LHCN-M2 (cell line): ENCODE results near the gene RIPOR2. TPM values are rescaled to one million over a fixed set of nuclear protein-coding genes. Genes with fewer than 3 reads are reported as not detected.
"Not testable (repeated sequence)": the region's sequence is repeated elsewhere in the genome, so short reads cannot be mapped to it uniquely, and the experiment has no call there.

Experiments used
- DNase-seq: peaks from one replicate; pipeline ENCODE4 v3.0.0-alpha.2; 2012; ENCODE audit warnings: low read depth
- total RNA-seq: library from RNA; depleted of rRNA; stranded (reverse); fragments of >200 nt; gene quantifications from 2 replicates; pipeline ENCODE4 v1.2.3, GENCODE V29; 2014

Gene RIPOR2
- total RNA-seq, 1 experiment from 2014 or later = 1.7 TPM

DNA sequence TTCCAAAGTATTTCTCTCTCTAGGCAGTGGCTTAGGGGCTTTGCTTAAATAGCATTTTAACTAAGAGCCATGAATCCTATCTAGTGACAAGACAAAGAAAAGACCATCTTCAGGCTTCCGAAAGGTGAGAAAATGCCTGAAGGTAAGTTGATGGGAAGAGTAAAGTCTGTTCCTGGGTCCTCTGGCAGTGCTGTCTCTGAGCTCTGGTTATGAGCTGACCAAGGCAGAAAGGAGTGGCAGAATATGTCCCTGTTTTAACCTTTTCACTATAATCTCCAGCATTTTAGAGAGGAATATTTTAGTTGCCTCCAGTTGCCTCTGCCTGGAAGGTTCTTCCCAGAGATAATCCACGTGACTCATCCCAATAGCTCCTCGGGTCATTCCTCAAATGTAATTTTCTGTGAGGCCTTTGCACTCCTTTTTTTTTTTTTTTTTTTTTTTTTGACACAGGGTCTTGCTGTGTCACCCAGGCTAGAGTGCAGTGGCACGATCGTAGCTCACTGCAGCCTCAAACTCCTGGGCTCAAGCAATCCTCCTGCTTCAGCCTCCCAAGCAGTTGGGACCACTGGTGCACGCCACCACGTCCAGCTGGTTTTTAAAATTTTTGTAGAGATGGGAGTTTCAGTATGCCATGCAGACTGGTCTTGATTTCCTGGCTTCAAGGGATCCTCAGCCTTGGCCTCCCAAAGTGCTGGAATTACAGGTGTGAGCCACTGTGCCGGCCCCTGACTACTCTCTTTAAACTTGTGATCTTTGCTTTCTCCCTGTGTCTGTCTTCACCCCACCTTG is 133.3 kb downstream of the RIPOR2 start:
- DNase-seq = peak; percentile 47

DNA sequence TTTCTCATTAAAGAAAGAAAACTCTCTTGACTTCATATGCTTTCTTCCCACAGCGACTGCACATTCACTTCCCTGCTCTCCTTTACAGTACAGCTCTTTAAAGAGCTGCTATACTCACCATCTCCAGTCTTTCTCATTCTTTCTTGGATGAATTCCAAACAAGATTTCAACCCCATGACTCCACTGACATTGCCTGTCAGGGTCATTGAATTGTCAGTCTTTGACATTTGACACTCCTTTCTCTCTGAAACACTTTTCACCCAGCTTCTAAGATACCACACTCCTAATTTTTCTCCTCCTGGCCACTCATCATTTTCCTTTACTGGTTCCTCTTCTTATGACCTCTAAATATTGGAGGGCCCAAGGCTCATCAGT is 136.2 kb downstream of the RIPOR2 start:
- peak; percentile 20 for DNase-seq

- no peak for DNase-seq
Measured at GRCh38 chr6:24798740-24799540, 136.8 kb downstream of the RIPOR2 start, which contains the start of gene ARMH2. Gene ARMH2, minus strand, starts transcription at chr6:24798917. Its CDS starts 60 bp downstream, at chr6:24798857.

- DNase-seq = no peak
Measured at GRCh38 chr6:24797596-24798216, 138.1 kb downstream of the RIPOR2 start.

DNA sequence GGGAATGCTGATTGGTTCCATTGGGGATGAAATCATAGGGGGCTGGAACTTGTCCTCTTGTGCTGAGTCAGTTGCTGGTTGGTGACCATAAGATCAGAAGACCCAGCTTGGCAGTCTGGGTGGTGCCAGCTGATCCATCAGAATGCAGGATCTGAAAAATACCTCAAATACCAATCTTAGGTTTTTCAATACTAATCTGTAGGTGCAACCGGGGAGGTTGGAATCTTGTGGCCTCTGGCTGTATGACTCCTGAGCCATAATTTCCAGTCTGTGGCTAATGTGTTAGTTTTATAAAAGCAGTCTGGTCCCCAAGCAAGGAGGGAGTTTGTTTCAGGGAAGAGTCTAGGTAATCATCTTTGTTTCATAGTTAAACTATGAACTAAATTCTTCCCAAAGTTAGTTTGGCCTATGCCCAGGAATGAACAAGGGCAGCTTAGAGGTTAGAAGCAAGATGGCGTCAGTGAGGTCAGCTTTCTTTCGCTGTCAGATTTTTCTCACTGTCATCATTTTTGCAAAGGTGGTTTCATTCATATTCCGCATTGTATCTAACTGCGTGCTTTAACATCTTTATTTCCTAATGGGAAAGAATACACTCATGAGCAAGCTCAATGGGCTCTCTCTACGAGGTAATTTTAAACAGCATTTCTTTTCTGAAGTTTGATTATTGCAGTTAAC is 139.0 kb downstream of the RIPOR2 start:
- no peak for DNase-seq

GRCh38 chr6:24795106-24795505 is 140.7 kb downstream of the RIPOR2 start:
- DNase-seq = no peak

GRCh38 chr6:24788031-24788665 is 147.6 kb downstream of the RIPOR2 start:
- no peak for DNase-seq

DNA sequence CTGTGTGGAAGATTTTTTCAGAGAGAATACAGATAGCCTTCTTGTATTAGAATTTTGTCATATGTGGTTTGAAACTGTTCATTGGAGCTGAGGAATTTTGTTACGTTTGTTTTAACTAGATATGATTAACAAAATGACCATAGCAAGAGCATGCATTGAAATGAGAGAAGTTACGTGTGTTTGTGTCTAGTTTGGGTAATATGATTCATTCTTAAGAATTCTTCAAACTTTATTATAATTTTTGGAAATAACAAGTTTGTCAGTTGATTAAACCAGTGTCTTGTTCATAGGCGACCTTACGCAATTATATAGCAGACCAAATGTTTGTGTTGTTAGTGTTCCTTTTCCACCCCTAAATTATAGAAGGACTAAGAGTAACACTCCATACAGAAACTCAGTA is 155.6 kb downstream of the RIPOR2 start:
- no peak for DNase-seq

DNA sequence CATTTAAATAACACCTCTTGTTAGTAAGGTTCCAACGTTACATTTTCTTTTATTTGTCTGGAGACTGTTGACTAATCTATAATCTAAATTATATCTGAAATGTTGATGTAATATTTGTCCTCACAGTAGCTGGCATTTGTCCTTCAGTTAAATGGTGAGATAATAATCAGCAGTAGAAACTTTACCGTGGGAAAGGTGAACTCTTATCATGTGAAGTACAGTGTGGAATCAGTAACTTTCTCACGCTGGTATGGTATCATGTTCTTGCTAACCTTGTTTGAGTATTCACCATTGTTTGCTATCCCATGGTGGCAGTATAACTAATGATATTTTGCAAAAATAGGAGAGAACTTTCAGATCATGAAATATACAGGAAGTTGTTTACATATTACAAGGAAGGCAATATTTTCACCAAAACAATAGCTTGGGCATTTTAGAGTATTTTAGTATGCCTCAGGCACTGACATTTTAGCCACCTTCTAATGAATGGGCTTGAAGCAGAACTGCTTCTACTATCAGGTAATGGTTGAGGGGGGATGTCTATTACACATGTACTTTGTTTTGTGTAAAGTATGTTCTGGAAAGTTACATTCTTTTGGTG is 156.2 kb downstream of the RIPOR2 start:
- no peak for DNase-seq

GRCh38 chr6:24778878-24779277 is 156.9 kb downstream of the RIPOR2 start:
- DNase-seq = no peak

- no peak for DNase-seq
Measured at GRCh38 chr6:24778121-24778520, 157.6 kb downstream of the RIPOR2 start.

DNA sequence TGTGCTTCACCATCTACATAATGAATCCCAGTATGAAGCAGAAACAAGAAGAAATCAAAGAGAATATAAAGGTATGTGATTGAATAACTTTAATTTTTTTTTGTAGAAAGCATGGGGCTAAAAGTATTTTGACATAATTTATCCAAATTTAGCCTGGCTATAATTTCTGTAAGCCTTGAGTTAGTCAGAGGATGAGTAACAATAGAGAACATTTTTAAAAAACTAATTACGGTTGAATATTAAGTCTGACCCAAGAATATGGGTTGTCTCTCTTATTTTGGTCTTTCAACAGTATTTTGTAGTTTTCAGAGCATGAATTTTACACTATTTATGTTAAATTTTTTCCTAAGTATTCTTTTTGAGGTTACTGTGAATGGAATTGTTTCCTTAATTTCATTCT is 158.5 kb downstream of the RIPOR2 start:
- DNase-seq = no peak

DNA sequence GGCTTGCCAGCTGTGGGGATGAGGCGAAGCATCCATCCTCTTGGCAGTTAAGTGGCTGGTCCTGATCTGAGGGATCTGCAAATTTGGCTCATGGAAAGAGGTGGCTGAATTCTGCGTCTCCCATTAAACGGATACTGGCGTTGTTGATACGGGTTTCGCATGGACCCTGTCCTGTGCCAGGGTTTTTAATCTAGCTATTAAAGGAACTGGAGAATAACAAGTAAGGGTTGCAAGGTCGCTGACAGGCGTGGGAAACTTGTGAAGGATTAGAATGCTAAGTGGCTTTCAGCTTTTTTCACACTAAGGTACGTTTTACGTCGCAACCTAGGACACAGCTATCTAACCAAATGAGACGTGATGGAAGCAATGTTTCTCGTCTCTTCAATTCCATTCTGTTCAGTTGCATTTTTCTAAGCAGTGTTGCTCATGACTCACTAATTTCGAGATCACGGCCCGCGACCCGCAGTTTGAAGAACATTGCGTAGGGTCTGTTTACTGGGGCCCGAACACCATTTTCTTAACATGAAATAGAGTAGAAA is 160.2 kb downstream of the RIPOR2 start:
- DNase-seq = peak; percentile 40

DNA sequence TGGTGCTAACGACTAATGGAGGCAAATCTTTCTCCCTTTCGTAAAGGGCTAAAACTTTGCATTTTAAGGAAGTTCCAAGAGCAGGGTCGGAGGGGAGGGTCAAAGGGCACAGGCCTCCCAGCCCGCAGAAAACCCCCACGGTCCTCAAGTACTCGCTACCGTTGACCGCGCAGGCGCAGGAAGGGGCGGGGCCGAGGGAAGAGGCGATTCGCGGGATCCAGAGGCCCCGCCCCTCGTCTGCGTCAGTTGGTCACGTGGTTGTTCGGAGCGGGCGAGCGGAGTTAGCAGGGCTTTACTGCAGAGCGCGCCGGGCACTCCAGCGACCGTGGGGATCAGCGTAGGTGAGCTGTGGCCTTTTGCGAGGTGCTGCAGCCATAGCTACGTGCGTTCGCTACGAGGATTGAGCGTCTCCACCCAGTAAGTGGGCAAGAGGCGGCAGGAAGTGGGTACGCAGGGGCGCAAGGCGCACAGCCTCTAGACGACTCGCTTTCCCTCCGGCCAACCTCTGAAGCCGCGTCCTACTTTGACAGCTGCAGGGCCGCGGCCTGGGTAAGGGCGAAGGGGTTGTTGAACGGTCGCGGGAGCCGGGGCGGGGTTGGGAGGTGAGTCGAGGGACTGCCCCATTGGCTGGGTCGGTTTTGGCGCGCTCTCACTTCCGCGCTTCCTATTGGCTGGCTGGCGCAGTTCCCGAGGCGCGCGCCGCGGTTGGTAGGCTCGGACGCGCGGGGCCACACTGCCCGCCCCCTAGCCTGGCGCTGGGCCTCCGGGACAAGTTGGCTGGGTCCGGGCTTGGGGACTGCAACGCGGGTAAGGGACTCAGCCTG is 160.9 kb downstream of the RIPOR2 start, which contains the start of gene GMNN:
GMNN (plus strand) TSS at position 242 of the 824 bp plus-strand sequence. CDS start 2,310 bp downstream, outside the sequence.
- DNase-seq = peak; percentile 90

- DNase-seq = peak; percentile 36
Measured at GRCh38 chr6:24768361-24768760, 167.4 kb downstream of the RIPOR2 start.

DNA sequence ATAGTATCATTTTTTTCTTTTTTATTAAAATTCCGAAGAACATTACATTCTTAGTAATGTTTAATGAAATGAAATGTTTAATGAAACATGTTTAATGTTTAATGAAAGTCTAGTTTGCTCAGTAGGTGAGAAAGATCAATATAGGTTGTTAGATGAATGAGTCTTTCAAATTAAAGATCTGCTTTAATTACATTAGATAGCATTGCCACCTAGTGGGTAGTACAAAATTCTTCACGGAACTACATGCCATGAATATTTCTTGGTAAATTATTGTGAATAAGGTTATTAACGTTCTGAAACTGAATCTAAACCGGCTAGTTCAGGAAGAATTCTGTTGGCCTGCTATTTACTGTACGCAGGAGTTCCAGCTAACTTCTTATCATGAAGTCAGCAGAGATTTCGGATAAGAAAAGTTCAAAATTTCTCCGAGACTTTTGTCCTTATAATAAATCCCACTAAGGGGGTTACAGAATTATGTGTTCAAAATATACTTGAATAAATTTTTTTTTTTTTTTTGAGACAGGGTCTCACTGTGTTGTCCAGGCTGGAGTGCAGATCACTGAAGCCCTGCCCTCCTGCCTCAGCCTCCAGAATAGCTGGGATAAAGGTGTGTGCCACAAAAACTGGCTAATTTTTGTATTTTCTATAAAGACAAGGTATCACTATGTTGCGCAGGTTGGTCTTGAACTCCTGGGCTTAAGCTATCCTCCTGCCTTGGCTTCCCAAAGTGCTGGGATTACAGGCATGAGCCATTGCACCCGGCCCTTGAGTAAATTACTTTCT is 168.9 kb downstream of the RIPOR2 start:
- DNase-seq = peak; percentile 47

DNA sequence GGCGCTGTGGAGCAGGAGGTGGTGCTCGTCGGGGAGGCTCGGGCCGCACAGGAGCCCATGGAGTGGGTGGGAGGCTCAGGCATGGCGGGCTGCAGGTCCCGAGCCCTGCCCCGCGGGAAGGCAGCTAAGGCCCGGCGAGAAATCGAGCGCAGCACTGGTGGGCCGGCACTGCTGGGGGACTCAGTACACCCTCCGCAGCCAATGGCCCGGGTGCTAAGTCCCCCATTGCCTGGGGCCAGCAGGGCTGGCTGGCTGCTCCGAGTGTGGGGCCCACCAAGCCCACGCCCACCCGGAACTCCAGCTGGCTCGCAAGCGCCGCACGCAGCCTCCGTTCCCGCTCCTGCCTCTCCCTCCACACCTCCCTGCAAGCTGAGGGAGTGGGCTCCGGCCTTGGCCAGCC is 169.8 kb downstream of the RIPOR2 start:
- DNase-seq = not testable (repeated sequence)
